Measurements from ENCODE around the gene MN1. TPM values are rescaled to one million over a fixed set of nuclear protein-coding genes. Genes with fewer than 3 reads are reported as not detected.

The MN1 gene
- total and polyA plus RNA-seq, 5 donors, result 3.8 to 12.2 (median 10.1) TPM

GRCh38 chr22:27784120-27784475 lies 17.5 kb downstream of the MN1 start:
- H3K4me3 ChIP-seq (ENCODE audit: low read length), result no peak overlapping the region
- intact Hi-C loops (cut with DNase I), result no loop called here

GRCh38 chr22:27783436-27784119 lies 18.0 kb downstream of the MN1 start:
- peak in 1 of 2 donors; percentile 13 for ATAC-seq
- 70% methylated on average over 13 of the region's 13 CpGs for WGBS
- no peak overlapping the region for H3K4me3 ChIP-seq (ENCODE audit: low read length)
- intact Hi-C loops (cut with DNase I), result no loop called here
- peak; percentile 35 to 73 (median 73) for DNase-seq
- H3K27ac ChIP-seq (ENCODE audit: low read length), result no peak overlapping the region
- H3K4me1 ChIP-seq (ENCODE audit: control insufficient read depth, insufficient read depth, low read length), result no peaks in the 10 kb centered on the region
- no peaks in the 10 kb centered on the region for H3K9me3 ChIP-seq (ENCODE audit: control insufficient read depth, low read length)
- no peaks in the 10 kb centered on the region for H3K27me3 ChIP-seq (ENCODE audit: control insufficient read depth, insufficient read depth)

More at GRCh38 chr22:27784120-27784475, 17.5 kb downstream of the MN1 start:
- Histone ChIP-seq H3K27me3 (ENCODE audit: control insufficient read depth, insufficient read depth) (no peaks in the 10 kb centered on the region), H3K9me3 (ENCODE audit: control insufficient read depth, low read length) (no peaks in the 10 kb centered on the region), H3K27ac (ENCODE audit: low read length) (no peak overlapping the region), H3K4me1 (ENCODE audit: control insufficient read depth, insufficient read depth, low read length) (no peaks in the 10 kb centered on the region)
- DNase-seq (no peak), ATAC-seq (peak in 1 of 2 donors; percentile 10)
- WGBS, result 73% methylated on average over 6 of the region's 6 CpGs

GRCh38 chr22:27782088-27782487 lies 19.5 kb downstream of the MN1 start:
- no peaks in the 10 kb centered on the region for H3K27me3 ChIP-seq (ENCODE audit: control insufficient read depth, insufficient read depth)
- peak in 2 of 3 donors; percentile 54 to 56 for DNase-seq
- no peaks in the 10 kb centered on the region for H3K9me3 ChIP-seq (ENCODE audit: control insufficient read depth, low read length)
- ATAC-seq, result peak in 1 of 2 donors; percentile 13
- WGBS, result 80% methylated on average over 13 of the region's 13 CpGs
- intact Hi-C loops (cut with DNase I), result no loop called here
- H3K4me1 ChIP-seq (ENCODE audit: control insufficient read depth, insufficient read depth, low read length), result no peaks in the 10 kb centered on the region
- H3K27ac ChIP-seq (ENCODE audit: low read length), result no peak overlapping the region
- no peak overlapping the region for H3K4me3 ChIP-seq (ENCODE audit: low read length)

GRCh38 chr22:27780161-27780575 lies 21.4 kb downstream of the MN1 start:
- intact Hi-C loops (cut with DNase I), result no loop called here
- no peaks in the 10 kb centered on the region for H3K27me3 ChIP-seq (ENCODE audit: control insufficient read depth, insufficient read depth)
- peaks cover 5% of the 10 kb centered on the region for H3K4me1 ChIP-seq (ENCODE audit: control insufficient read depth, insufficient read depth, low read length)
- no peaks in the 10 kb centered on the region for H3K9me3 ChIP-seq (ENCODE audit: control insufficient read depth, low read length)
- 36% methylated on average over 9 of the region's 9 CpGs for WGBS
- no peak overlapping the region for H3K4me3 ChIP-seq (ENCODE audit: low read length)
- H3K27ac ChIP-seq (ENCODE audit: low read length), result peak overlapping the region; percentile 14
- ATAC-seq (peak; percentile 22 to 85), DNase-seq (peak; percentile 61 to 78 (median 73))

GRCh38 chr22:27779643-27780042 lies 21.9 kb downstream of the MN1 start:
- H3K27ac ChIP-seq (ENCODE audit: low read length), result peak overlapping the region; percentile 14
- intact Hi-C loops (cut with DNase I), result no loop called here

GRCh38 chr22:27778294-27779090 lies 23.1 kb downstream of the MN1 start:
- H3K4me3 ChIP-seq (ENCODE audit: low read length), result no peak overlapping the region
- peak; percentile 4 to 12 for ATAC-seq

More at GRCh38 chr22:27779643-27780042, 21.9 kb downstream of the MN1 start:
- ATAC-seq (peak; percentile 2 to 46), DNase-seq (peak in 2 of 3 donors; percentile 38 to 47)
- no peaks in the 10 kb centered on the region for H3K9me3 ChIP-seq (ENCODE audit: control insufficient read depth, low read length)
- 38% methylated on average over 3 of the region's 3 CpGs for WGBS
- peaks cover 5% of the 10 kb centered on the region for H3K4me1 ChIP-seq (ENCODE audit: control insufficient read depth, insufficient read depth, low read length)
- H3K4me3 ChIP-seq (ENCODE audit: low read length), result no peak overlapping the region
- H3K27me3 ChIP-seq (ENCODE audit: control insufficient read depth, insufficient read depth), result no peaks in the 10 kb centered on the region

GRCh38 chr22:27777128-27777527 lies 24.4 kb downstream of the MN1 start:
- DNase-seq (no peak), ATAC-seq (no peak)
- Histone ChIP-seq H3K27ac (ENCODE audit: low read length) (no peak overlapping the region), H3K27me3 (ENCODE audit: control insufficient read depth, insufficient read depth) (no peaks in the 10 kb centered on the region), H3K4me1 (ENCODE audit: control insufficient read depth, insufficient read depth, low read length) (peaks cover 5% of the 10 kb centered on the region), H3K4me3 (ENCODE audit: low read length) (no peak overlapping the region), H3K9me3 (ENCODE audit: control insufficient read depth, low read length) (no peaks in the 10 kb centered on the region)
- whole genome bisulfite sequencing, result 74% methylated on average over 9 of the region's 9 CpGs
- intact Hi-C loops (cut with DNase I), result no loop called here

More at GRCh38 chr22:27778294-27779090, 23.1 kb downstream of the MN1 start:
- peak; percentile 45 to 73 (median 49) for DNase-seq
- no peak overlapping the region for H3K27ac ChIP-seq (ENCODE audit: low read length)
- intact Hi-C loops (cut with DNase I), result no loop called here
- H3K27me3 ChIP-seq (ENCODE audit: control insufficient read depth, insufficient read depth), result no peaks in the 10 kb centered on the region
- 41% methylated on average over 24 of the region's 24 CpGs for WGBS
- no peaks in the 10 kb centered on the region for H3K9me3 ChIP-seq (ENCODE audit: control insufficient read depth, low read length)
- H3K4me1 ChIP-seq (ENCODE audit: control insufficient read depth, insufficient read depth, low read length), result peaks cover 5% of the 10 kb centered on the region

GRCh38 chr22:27776650-27776958 lies 25.0 kb downstream of the MN1 start:
- intact Hi-C loops (cut with DNase I), result no loop called here
- no peak overlapping the region for H3K27ac ChIP-seq (ENCODE audit: low read length)
- DNase-seq (peak in 1 of 3 donors; percentile 72), ATAC-seq (peak; percentile 6 to 34)
- 24% methylated on average over 8 of the region's 8 CpGs for WGBS
- H3K4me3 ChIP-seq (ENCODE audit: low read length), result no peak overlapping the region
- H3K27me3 ChIP-seq (ENCODE audit: control insufficient read depth, insufficient read depth), result no peaks in the 10 kb centered on the region
- no peaks in the 10 kb centered on the region for H3K9me3 ChIP-seq (ENCODE audit: control insufficient read depth, low read length)
- peaks cover 5% of the 10 kb centered on the region for H3K4me1 ChIP-seq (ENCODE audit: control insufficient read depth, insufficient read depth, low read length)

- intact Hi-C loops (cut with DNase I), result no loop called here
- peaks cover 5% of the 10 kb centered on the region for H3K4me1 ChIP-seq (ENCODE audit: control insufficient read depth, insufficient read depth, low read length)
- peak overlapping the region; percentile 48 for H3K27ac ChIP-seq (ENCODE audit: low read length)
- 25% methylated on average over 17 of the region's 17 CpGs for WGBS
- H3K27me3 ChIP-seq (ENCODE audit: control insufficient read depth, insufficient read depth), result no peaks in the 10 kb centered on the region
- ATAC-seq (peak; percentile 61 to 73), DNase-seq (peak; percentile 57 to 85 (median 75))
- no peak overlapping the region for H3K4me3 ChIP-seq (ENCODE audit: low read length)
- no peaks in the 10 kb centered on the region for H3K9me3 ChIP-seq (ENCODE audit: control insufficient read depth, low read length)
These were observed 25.6 kb downstream of the MN1 start for GRCh38 chr22:27775758-27776649.

- 79% methylated on average over 18 of the region's 18 CpGs for WGBS
- Histone ChIP-seq H3K27me3 (ENCODE audit: control insufficient read depth, insufficient read depth) (no peaks in the 10 kb centered on the region), H3K27ac (ENCODE audit: low read length) (peak overlapping the region; percentile 48), H3K9me3 (ENCODE audit: control insufficient read depth, low read length) (no peaks in the 10 kb centered on the region), H3K4me1 (ENCODE audit: control insufficient read depth, insufficient read depth, low read length) (peaks cover 5% of the 10 kb centered on the region), H3K4me3 (ENCODE audit: low read length) (no peak overlapping the region)
- intact Hi-C loops (cut with DNase I), result no loop called here
- ATAC-seq (no peak), DNase-seq (peak in 2 of 3 donors; percentile 61 to 62)
These were observed 26.4 kb downstream of the MN1 start for GRCh38 chr22:27775087-27775698.
